GM23248 (cell line): ENCODE results near the gene GPSM1. TPM values are rescaled to one million over a fixed set of nuclear protein-coding genes. Genes with fewer than 3 reads are reported as not detected.

Experiments used
- DNase-seq: peaks from one replicate; pipeline ENCODE4 v3.0.0-alpha.2; 2015
- H2AFZ ChIP-seq: fragments of 200-600 bp; sonication (generic); 2 replicates; pipeline ENCODE4 v1.6.1; 2016; ENCODE audit warnings: antibody characterized with exemption
- H3F3A ChIP-seq: fragments of 200-600 bp; sonication (generic); 2 replicates; pipeline ENCODE4 v1.6.1; 2016; ENCODE audit warnings: mild to moderate bottlenecking, antibody characterized with exemption, mixed run types; ENCODE audit not compliant: insufficient read depth
- H3K27ac ChIP-seq: fragments of 200-600 bp; sonication (generic); 2 replicates; pipeline ENCODE4 v1.5.1; 2016; ENCODE audit warnings: mild to moderate bottlenecking
- H3K27me3 ChIP-seq: fragments of 200-600 bp; sonication (generic); replicated peaks from 2 replicates; pipeline ENCODE4 v1.6.1; 2016; ENCODE audit warnings: mild to moderate bottlenecking; ENCODE audit not compliant: insufficient read depth
- H3K36me3 ChIP-seq: fragments of 200-600 bp; sonication (generic); 2 replicates; pipeline ENCODE4 v1.6.1; 2016; ENCODE audit warnings: low read depth, mild to moderate bottlenecking
- H3K4me1 ChIP-seq: fragments of 200-600 bp; sonication (generic); 2 replicates; pipeline ENCODE4 v1.6.1; 2016; ENCODE audit warnings: mild to moderate bottlenecking; ENCODE audit not compliant: insufficient read depth
- H3K4me2 ChIP-seq: fragments of 200-600 bp; sonication (generic); one replicate; pipeline ENCODE4 v1.6.1; 2016; ENCODE audit warnings: mild to moderate bottlenecking; ENCODE audit not compliant: unreplicated experiment
- H3K4me3 ChIP-seq: fragments of 200-600 bp; sonication (generic); 2 replicates; pipeline ENCODE4 v1.5.1; 2016; ENCODE audit warnings: mild to moderate bottlenecking
- H3K79me2 ChIP-seq: fragments of 200-600 bp; sonication (generic); 2 replicates; pipeline ENCODE4 v1.6.1; 2016; ENCODE audit warnings: mild to moderate bottlenecking; ENCODE audit not compliant: insufficient read depth
- H3K9ac ChIP-seq: fragments of 200-600 bp; sonication (generic); 2 replicates; pipeline ENCODE4 v1.6.1; 2016; ENCODE audit warnings: mild to moderate bottlenecking
- H3K9me2 ChIP-seq: fragments of 200-600 bp; sonication (generic); 2 replicates; pipeline ENCODE4 v1.6.1; 2016; ENCODE audit warnings: mixed run types, mild to moderate bottlenecking, moderate library complexity; ENCODE audit not compliant: insufficient read depth
- H3K9me3 ChIP-seq: fragments of 200-600 bp; sonication (generic); one replicate; pipeline ENCODE4 v1.6.1; 2017; ENCODE audit warnings: low read depth
- H4K20me1 ChIP-seq: fragments of 200-600 bp; sonication (generic); 2 replicates; pipeline ENCODE4 v1.6.0; 2016; ENCODE audit not compliant: insufficient read depth
- EZH2 ChIP-seq: fragments of 200-600 bp; sonication (generic); IDR thresholded peaks from 2 replicates; pipeline ENCODE4 v1.6.1; 2018; ENCODE audit warnings: antibody characterized with exemption, mild to moderate bottlenecking; ENCODE audit not compliant: insufficient read depth, poor library complexity, severe bottlenecking
- EZH2phosphoT487 ChIP-seq: fragments of 200-600 bp; sonication (generic); IDR thresholded peaks from 2 replicates; pipeline ENCODE4 v1.6.1; 2018; ENCODE audit warnings: antibody characterized with exemption, moderate library complexity, mild to moderate bottlenecking, low read depth; ENCODE audit not compliant: insufficient read depth
- WGBS, 2 experiments: methylation state at CpG; one replicate each; pipeline ENCODE4 v1.1.6; 2015 to 2017; ENCODE audit warnings: low lambda C conversion rate in 2 of 2, low coverage in 1 of 2; ENCODE audit errors: missing lambda C conversion rate in 2 of 2; 5-methylcytosine and 5-hydroxymethylcytosine counted together
- in situ Hi-C: fragments of 300-500 bp; cut with MboI; formaldehyde crosslinking; loops from 2 replicates; pipeline ENCODE4 v1.15.0; 2020
- polyA plus RNA-seq: library from polyadenylated mRNA; unstranded; fragments of >200 nt; fragmentation: Nextera tagmentation; extraction: Ambion mirVana; gene quantifications from 2 replicates; pipeline ENCODE4 v1.2.1, GENCODE V29; 2016
- total RNA-seq: library from RNA; depleted of rRNA; stranded (reverse); fragments of >200 nt; shearing (Covaris generic); gene quantifications from 2 replicates; pipeline ENCODE4 v1.2.3, GENCODE V29; 2014

The GPSM1 gene
- total and polyA plus RNA-seq, 2 experiments from 2014 or later, result 13.7 to 57.1 TPM

GRCh38 chr9:136333486-136333885, 6.1 kb downstream of the GPSM1 start:
- H2AFZ ChIP-seq, result no peak overlapping the region
- H3K27me3 ChIP-seq, result no peaks in the 10 kb centered on the region
- no peaks in the 10 kb centered on the region for H4K20me1 ChIP-seq
- no peak overlapping the region for H3K4me2 ChIP-seq
- 92 to 94% methylated on average over 11 to 17 of the region's 17 CpGs for WGBS, 2 experiments
- H3K4me1 ChIP-seq, result peaks cover 7% of the 10 kb centered on the region; the same call in 1 of the 2 replicates
- H3K27ac ChIP-seq, result no peak overlapping the region
- H3K9me2 ChIP-seq, result no peaks in the 10 kb centered on the region
- no peaks in the 10 kb centered on the region for H3F3A ChIP-seq
- H3K36me3 ChIP-seq, result no peaks in the 10 kb centered on the region
- in situ Hi-C loops, result no loop called here
- DNase-seq, result no peak
- H3K4me3 ChIP-seq, result no peak overlapping the region
- TF ChIP-seq EZH2phosphoT487 (no peak), EZH2 (no peak)
- no peaks in the 10 kb centered on the region for H3K9me3 ChIP-seq
- H3K79me2 ChIP-seq, result peaks cover 60% of the 10 kb centered on the region
- H3K9ac ChIP-seq, result no peak overlapping the region

DNA sequence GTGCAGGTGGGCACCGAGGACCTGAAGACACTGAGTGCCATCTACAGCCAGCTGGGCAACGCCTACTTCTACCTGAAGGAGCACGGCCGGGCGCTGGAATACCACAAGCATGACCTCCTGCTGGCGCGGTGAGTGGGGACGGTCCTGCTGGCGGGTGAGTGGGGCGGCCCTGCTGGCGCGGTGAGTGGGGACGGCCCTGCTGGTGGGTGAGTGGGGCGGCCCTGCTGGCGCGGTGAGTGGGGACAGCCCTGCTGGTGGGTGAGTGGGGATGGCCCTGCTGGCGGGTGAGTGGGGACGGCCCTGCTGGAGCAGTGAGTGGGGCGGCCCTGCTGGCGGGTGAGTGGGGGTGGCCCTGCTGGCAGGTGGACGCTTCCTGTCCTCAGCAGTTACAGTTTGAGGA, 7.2 kb downstream of the GPSM1 start:
- TF ChIP-seq EZH2phosphoT487 (no peak), EZH2 (no peak)
- no peak for DNase-seq
- in situ Hi-C loops, result no loop called here
- no peak overlapping the region for H3K4me2 ChIP-seq
- H3K79me2 ChIP-seq, result peaks cover 49% of the 10 kb centered on the region
- no peaks in the 10 kb centered on the region for H3K27me3 ChIP-seq
- H3K27ac ChIP-seq, result no peak overlapping the region
- no peaks in the 10 kb centered on the region for H4K20me1 ChIP-seq
- H3K9me3 ChIP-seq, result no peaks in the 10 kb centered on the region
- no peaks in the 10 kb centered on the region for H3F3A ChIP-seq
- H3K9ac ChIP-seq, result no peak overlapping the region
- no peak overlapping the region for H3K4me3 ChIP-seq
- H3K4me1 ChIP-seq, result no peaks in the 10 kb centered on the region; the same call in 1 of the 2 replicates
- H3K9me2 ChIP-seq, result no peaks in the 10 kb centered on the region
- H3K36me3 ChIP-seq, result no peaks in the 10 kb centered on the region; the same call in 1 of the 2 replicates
- no peak overlapping the region for H2AFZ ChIP-seq
- WGBS, 2 experiments, result 94 to 95% methylated on average over 18 to 21 of the region's 21 CpGs

- Histone ChIP-seq H3K4me1 (no peaks in the 10 kb centered on the region), H3K9me2 (no peaks in the 10 kb centered on the region), H3K9ac (no peak overlapping the region), H3K36me3 (no peaks in the 10 kb centered on the region; the same call in 1 of the 2 replicates), H3K4me3 (no peak overlapping the region), H4K20me1 (no peaks in the 10 kb centered on the region), H2AFZ (no peak overlapping the region), H3K27ac (no peak overlapping the region), H3K9me3 (no peaks in the 10 kb centered on the region), H3F3A (no peaks in the 10 kb centered on the region), H3K27me3 (no peaks in the 10 kb centered on the region), H3K4me2 (no peak overlapping the region), H3K79me2 (peaks cover 39% of the 10 kb centered on the region)
- WGBS, 2 experiments, result 89 to 90% methylated on average over 23 to 25 of the region's 26 CpGs
- DNase-seq, result no peak
- in situ Hi-C loops, result no loop called here
- TF ChIP-seq EZH2phosphoT487, result no peak
- no peak for TF ChIP-seq EZH2
Measured at GRCh38 chr9:136335296-136336155, 8.2 kb downstream of the GPSM1 start.

DNA sequence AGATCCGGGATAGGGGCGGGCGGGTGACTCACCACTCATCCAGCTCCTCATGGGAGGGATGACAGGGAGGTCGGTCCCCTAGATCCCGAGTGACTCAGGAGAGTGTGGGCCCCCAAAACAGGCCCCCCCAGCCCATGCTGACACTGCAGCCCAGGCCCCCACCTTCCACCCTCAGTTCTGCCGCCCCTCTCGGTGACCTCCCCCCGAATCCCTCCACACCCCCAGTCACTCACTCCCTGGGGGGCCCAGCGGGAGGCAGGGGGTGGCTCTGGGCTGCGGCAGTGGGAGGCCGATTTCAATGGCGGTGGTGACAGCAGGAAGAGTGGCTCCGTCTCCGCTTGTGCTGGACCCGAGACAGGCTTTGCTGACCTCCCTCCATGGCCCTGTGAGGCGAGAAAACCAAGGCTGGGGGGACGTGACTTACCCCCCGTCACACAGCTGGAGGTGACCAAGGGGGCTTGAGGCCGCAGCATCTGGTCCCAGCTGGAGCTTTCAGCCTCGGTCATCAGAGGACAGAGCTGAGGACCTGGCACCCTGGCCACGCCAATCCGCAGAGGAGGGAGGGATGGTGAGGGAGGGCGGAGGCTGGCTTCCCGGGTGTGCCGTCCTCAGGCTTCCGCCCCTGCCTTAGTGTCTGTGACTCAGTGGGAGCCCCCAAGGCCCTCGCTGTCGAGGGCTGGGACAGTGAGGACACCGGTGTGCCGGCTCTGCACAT, 9.0 kb downstream of the GPSM1 start:
- WGBS, 2 experiments, result 83 to 94% methylated on average over 20 to 27 of the region's 30 CpGs
- H3K27me3 ChIP-seq, result no peaks in the 10 kb centered on the region
- no peak overlapping the region for H3K27ac ChIP-seq
- H3K9ac ChIP-seq, result no peak overlapping the region
- in situ Hi-C loops, result no loop called here
- no peaks in the 10 kb centered on the region; the same call in 1 of the 2 replicates for H3K36me3 ChIP-seq
- no peaks in the 10 kb centered on the region for H3K9me3 ChIP-seq
- no peaks in the 10 kb centered on the region for H3F3A ChIP-seq
- DNase-seq, result peak; percentile 46
- no peaks in the 10 kb centered on the region for H3K9me2 ChIP-seq
- no peaks in the 10 kb centered on the region for H3K4me1 ChIP-seq
- H4K20me1 ChIP-seq, result no peaks in the 10 kb centered on the region
- no peak overlapping the region for H2AFZ ChIP-seq
- peaks cover 32% of the 10 kb centered on the region for H3K79me2 ChIP-seq
- no peak overlapping the region for H3K4me2 ChIP-seq
- H3K4me3 ChIP-seq, result no peak overlapping the region
- TF ChIP-seq EZH2phosphoT487 (no peak), EZH2 (no peak)
